Measurements from ENCODE around the gene MYRF.

MYRF gene

GRCh38 chr11:61773809-61774208, 21.4 kb downstream of the MYRF start:
- Histone ChIP-seq H3K9ac (ENCODE audit: low read depth, low read length) (no peak overlapping the region), H3K27me3 (ENCODE audit: insufficient read depth, low read length, poor library complexity) (no peaks in the 10 kb centered on the region), H3K4me1 (ENCODE audit: insufficient read depth, low read length) (no peaks in the 10 kb centered on the region), H3K9me3 (ENCODE audit: insufficient read depth, low read length, severe bottlenecking) (no peaks in the 10 kb centered on the region), H2AFZ (ENCODE audit: low read depth, low read length) (no peak overlapping the region), H3K79me2 (ENCODE audit: insufficient read depth, low read length) (no peaks in the 10 kb centered on the region), H4K20me1 (ENCODE audit: insufficient read depth, low read length) (peaks cover 9% of the 10 kb centered on the region; the same call in 1 of the 2 replicates), H3K4me3 (ENCODE audit: low read depth in 1 of 2, low read length in 2 of 2) (no peak overlapping the region), H3K36me3 (ENCODE audit: insufficient read depth, low read length) (no peaks in the 10 kb centered on the region), H3K4me2 (ENCODE audit: insufficient read depth, low read length) (no peak overlapping the region), H3K27ac (ENCODE audit: low read length) (no peak overlapping the region)
- TF ChIP-seq EZH2 (IDR thresholded peaks at IDR 0.05; ENCODE audit: borderline replicate concordance, low read depth, low read length, severe bottlenecking) (no peak), CTCF (IDR thresholded peaks at IDR 0.05; ENCODE audit: borderline replicate concordance, extremely low read depth, low read length, poor library complexity, severe bottlenecking) (no peak)
- ATAC-seq (ENCODE audit: insufficient read depth, low read depth) (no peak), DNase-seq (no peak)

GRCh38 chr11:61774411-61774810, 22.0 kb downstream of the MYRF start:
- H3K36me3 ChIP-seq (ENCODE audit: insufficient read depth, low read length): no peaks in the 10 kb centered on the region
- TF ChIP-seq CTCF (IDR thresholded peaks at IDR 0.05; ENCODE audit: borderline replicate concordance, extremely low read depth, low read length, poor library complexity, severe bottlenecking) (no peak), EZH2 (IDR thresholded peaks at IDR 0.05; ENCODE audit: borderline replicate concordance, low read depth, low read length, severe bottlenecking) (no peak)
- no peaks in the 10 kb centered on the region for H3K79me2 ChIP-seq (ENCODE audit: insufficient read depth, low read length)
- DNase-seq: no peak
- H3K9ac ChIP-seq (ENCODE audit: low read depth, low read length): no peak overlapping the region
- no peak for ATAC-seq (ENCODE audit: insufficient read depth, low read depth)
- no peaks in the 10 kb centered on the region for H3K4me1 ChIP-seq (ENCODE audit: insufficient read depth, low read length)
- H3K27ac ChIP-seq (ENCODE audit: low read length): no peak overlapping the region
- H2AFZ ChIP-seq (ENCODE audit: low read depth, low read length): no peak overlapping the region
- no peak overlapping the region for H3K4me2 ChIP-seq (ENCODE audit: insufficient read depth, low read length)
- H3K9me3 ChIP-seq (ENCODE audit: insufficient read depth, low read length, severe bottlenecking): no peaks in the 10 kb centered on the region
- H3K27me3 ChIP-seq (ENCODE audit: insufficient read depth, low read length, poor library complexity): no peaks in the 10 kb centered on the region
- no peak overlapping the region for H3K4me3 ChIP-seq (ENCODE audit: low read depth in 1 of 2, low read length in 2 of 2)
- H4K20me1 ChIP-seq (ENCODE audit: insufficient read depth, low read length): peaks cover 9% of the 10 kb centered on the region; the same call in 1 of the 2 replicates

- Histone ChIP-seq H4K20me1 (ENCODE audit: insufficient read depth, low read length) (peaks cover 9% of the 10 kb centered on the region; the same call in 1 of the 2 replicates), H2AFZ (ENCODE audit: low read depth, low read length) (no peak overlapping the region), H3K79me2 (ENCODE audit: insufficient read depth, low read length) (no peaks in the 10 kb centered on the region), H3K27me3 (ENCODE audit: insufficient read depth, low read length, poor library complexity) (no peaks in the 10 kb centered on the region), H3K4me1 (ENCODE audit: insufficient read depth, low read length) (no peaks in the 10 kb centered on the region), H3K4me2 (ENCODE audit: insufficient read depth, low read length) (no peak overlapping the region), H3K9me3 (ENCODE audit: insufficient read depth, low read length, severe bottlenecking) (no peaks in the 10 kb centered on the region), H3K36me3 (ENCODE audit: insufficient read depth, low read length) (no peaks in the 10 kb centered on the region), H3K27ac (ENCODE audit: low read length) (no peak overlapping the region), H3K9ac (ENCODE audit: low read depth, low read length) (no peak overlapping the region), H3K4me3 (ENCODE audit: low read depth in 1 of 2, low read length in 2 of 2) (no peak overlapping the region)
- DNase-seq (no peak), ATAC-seq (ENCODE audit: insufficient read depth, low read depth) (no peak)
- TF ChIP-seq EZH2 (IDR thresholded peaks at IDR 0.05; ENCODE audit: borderline replicate concordance, low read depth, low read length, severe bottlenecking) (no peak), CTCF (IDR thresholded peaks at IDR 0.05; ENCODE audit: borderline replicate concordance, extremely low read depth, low read length, poor library complexity, severe bottlenecking) (no peak)
These were observed 22.7 kb downstream of the MYRF start for GRCh38 chr11:61775106-61775505.

Measured in DND-41 (cell line).